OCI-LY1 (cell line): ENCODE measurements around the gene B9D2.

Experiments used
- CTCF ChIP-seq: fragments of 200-600 bp; sonication (generic), shearing (Covaris generic); IDR thresholded peaks from 2 replicates; pipeline ENCODE4 v1.5.1; 2017; ENCODE audit warnings: mild to moderate bottlenecking, antibody characterized with exemption, low read length, moderate library complexity, mixed read lengths
- EZH2 ChIP-seq: fragments of 200-600 bp; sonication (generic), shearing (Covaris generic); IDR thresholded peaks from 2 replicates; pipeline ENCODE4 v1.8.0; 2017; ENCODE audit warnings: borderline replicate concordance, mixed run types, mild to moderate bottlenecking, antibody characterized with exemption, low read length, moderate library complexity, mixed read lengths

DNA sequence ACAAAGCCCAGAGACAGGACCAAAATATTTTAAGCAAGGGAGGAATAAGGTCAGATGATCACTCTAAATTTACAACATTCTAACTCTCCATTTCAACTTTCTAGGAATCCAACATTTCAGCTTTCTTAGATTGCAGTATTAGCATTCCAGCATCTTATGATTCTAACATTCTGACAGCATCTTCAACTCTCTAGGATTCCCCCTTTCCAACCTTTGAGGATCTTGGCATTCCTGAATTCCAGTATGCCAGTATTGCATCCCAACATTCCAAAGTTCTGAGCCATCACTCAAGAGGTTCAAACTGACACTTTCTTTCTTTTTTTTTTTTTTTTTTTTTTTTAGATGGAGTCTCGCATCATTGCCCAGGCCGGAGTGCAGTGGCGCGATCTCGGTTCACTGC is 24.0 kb downstream of the B9D2 start:
- TF ChIP-seq CTCF (no peak), EZH2 (no peak)
